ENCODE results near the gene FAHD2A.
"Not testable (repeated sequence)": the region's sequence is repeated elsewhere in the genome, so short reads cannot be mapped to it uniquely, and the experiment has no call there.

The FAHD2A gene

DNA sequence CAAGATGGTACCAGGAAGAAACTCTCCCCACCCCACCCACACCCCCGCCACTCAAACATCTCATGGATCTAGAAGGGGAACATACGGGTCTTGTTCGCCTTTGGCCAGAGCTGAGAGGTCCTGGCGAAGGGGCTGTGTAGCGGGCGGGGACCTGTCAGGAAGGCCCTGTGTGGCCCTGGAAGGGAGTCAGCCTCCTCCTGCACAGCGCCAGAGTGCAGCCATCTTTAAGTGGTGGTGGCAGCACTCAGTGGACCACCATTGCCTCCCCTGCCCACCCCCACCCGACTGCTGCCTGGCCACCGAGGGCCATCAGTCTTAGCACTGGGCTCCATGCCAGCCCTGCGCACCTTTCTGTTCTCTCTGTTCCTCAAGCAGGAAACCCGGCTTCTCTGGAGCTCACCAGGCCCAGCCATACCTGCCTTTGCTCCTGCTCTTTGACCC is 11.6 kb upstream of the FAHD2A start:
- DNase-seq: no peak

GRCh38 chr2:95391641-95392310 is 10.7 kb upstream of the FAHD2A start:
- no peak for DNase-seq

DNA sequence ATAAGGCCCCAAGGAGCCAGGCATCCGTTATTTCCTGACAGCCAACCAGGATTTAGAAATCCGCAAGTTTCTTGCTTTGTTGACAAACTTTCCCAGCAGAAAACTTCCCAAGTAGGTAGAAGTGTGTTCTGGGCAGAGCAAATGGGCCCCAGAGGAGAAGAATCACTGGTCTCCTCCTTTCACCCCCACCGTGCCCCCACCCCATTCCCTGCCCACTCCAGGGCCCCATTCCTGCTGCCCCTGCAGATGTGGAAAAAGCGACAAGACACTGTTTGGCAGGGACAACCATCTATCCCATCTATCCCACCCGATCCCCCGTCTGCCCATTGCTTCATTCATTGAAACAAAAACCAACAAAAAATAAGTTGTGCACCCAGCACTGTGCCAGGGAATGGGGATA is 10.2 kb upstream of the FAHD2A start:
- DNase-seq: no peak

DNA sequence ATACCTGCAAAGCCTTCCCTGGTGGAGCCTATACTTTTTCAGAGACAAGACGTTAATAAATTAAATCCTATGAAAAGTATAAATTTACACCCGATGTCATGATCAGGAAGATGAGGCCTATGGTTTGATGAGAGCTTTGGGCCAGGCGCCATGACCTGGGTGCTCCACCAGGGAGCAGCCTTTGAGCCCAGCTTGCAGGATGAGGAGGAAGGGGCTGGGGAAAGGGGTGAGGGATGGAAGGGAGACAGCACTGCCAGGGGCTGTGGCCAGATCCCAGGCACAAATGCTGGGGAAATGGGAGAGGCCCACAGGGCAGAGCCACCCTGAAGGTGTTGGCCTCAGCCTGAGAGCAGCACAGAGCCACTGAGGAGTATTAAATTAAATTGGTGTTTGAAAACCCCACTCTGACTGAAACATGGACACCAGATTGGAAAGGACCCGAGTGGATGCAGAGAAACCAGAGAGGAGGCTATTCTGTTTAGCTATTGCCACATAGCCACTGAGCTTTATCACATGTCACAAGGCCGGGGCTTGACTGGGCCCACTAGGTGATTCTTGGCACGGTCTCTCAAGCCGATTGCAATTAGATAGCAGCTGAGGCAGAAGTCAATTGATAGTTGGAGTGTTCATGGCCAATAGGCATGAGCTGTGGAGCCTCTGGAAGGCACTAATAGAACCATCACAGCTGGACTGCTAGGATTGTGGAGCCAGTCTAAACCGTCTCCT is 9.6 kb upstream of the FAHD2A start:
- no peak for DNase-seq

DNA sequence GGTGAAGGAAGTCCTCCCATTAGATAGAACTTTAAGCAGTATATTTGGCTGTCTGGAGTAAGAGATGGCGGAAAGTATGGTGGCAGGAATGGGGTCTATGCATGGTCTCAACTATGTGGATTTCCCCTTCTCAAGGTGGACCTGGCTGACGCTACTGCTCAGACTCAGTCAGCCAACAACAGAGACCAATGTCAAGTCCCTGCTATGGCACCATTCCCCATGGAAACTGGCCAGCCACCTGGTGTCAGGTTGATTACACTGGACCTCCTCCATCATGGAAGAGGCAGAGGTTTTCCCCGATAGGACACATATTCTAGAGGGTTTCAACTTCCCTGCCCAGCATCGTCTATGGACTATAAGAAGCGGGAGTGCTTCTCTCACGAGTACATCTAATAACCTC is 8.6 kb upstream of the FAHD2A start:
- DNase-seq: peak in 1 of 14 donors; percentile 14

DNA sequence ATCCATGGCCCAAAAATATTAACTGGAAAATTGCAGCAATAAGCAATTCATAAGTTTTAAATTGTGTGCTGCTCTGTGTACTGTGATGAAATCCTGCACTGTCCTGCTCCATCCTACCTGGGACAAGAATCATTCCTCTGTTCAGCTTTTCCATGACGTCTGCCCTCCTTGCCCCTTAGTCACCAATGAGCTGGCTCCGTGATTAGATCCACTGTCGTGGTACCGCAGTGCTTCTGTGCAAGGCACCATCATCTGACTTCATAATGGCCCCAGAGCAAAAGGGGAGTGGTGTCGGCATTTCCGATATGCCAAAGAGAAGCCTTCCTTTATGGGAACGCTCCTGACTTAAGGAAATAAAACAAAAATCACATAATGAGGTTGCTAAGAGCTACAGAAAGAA is 3.4 kb upstream of the FAHD2A start:
- DNase-seq: no peak

GRCh38 chr2:95401480-95401879 is 1.0 kb upstream of the FAHD2A start:
- DNase-seq: no peak

DNA sequence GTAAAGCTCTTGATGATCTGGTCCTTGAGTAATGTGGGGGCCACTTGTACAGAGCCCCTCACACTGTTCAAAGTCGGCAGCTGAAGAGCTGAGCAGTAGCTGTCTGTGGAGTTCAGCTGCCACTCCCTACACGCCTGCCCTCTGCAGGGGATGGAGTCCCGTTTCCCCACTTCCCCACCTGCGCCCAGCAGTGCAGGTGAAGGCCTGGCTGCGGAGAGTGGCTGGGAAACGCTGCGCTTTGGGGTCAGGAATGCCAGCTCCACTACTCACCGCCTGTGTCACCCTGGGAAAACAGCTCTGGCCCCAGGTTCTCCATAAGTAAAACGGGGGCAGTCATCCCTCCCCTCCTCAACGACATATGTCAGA is 521 bp upstream of the FAHD2A start:
- DNase-seq: not testable (repeated sequence)

- DNase-seq: peak in 8 of 14 donors; percentile 13 to 40 (median 28)
Observed at GRCh38 chr2:95403204-95403721, 755 bp downstream of the FAHD2A start.

GRCh38 chr2:95403824-95404223 is 1.3 kb downstream of the FAHD2A start:
- DNase-seq: not testable (repeated sequence)

DNA sequence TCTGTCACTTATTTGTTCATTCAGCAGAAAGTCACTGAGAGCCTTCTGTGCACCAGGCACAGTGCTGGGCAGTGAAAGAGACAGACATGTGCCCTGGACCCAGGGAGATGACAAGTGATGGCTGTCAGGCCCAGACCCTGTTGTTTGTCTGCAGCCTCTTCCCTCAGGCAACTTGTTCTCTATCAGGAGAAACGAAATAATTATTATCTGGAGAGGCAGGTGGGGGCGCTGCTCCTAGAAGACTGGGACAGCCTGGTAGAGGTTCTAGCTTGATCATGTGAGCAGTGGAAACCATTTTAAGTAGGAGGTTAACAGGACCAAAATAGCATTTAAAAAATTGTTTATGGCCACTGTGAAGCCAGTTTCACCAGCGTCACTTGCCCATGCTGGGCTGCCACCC is 2.2 kb downstream of the FAHD2A start:
- DNase-seq: not testable (repeated sequence)

DNA sequence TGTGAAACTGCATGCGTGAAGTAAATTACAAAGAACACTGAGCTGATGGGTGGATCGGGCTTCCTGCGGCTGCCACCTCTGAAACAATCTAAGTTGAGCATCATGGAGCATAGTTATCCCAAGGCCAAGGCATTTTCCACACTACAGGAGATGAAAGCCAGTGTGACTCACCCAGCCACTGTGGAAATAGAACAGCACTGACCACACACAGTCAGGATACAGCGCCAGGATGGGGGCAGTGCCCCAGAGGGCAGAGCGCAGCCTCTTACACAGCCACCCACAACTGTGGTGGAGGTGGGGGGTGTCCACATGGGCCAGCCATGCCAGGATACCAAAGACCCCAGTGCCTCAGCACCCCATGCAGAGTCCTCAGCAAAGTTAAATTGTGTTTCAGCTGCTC is 8.7 kb downstream of the FAHD2A start:
- DNase-seq: not testable (repeated sequence)

- peak in 13 of 14 donors; percentile 14 to 84 (median 68) for DNase-seq
Observed at GRCh38 chr2:95414015-95414594, 11.6 kb downstream of the FAHD2A start.

DNA sequence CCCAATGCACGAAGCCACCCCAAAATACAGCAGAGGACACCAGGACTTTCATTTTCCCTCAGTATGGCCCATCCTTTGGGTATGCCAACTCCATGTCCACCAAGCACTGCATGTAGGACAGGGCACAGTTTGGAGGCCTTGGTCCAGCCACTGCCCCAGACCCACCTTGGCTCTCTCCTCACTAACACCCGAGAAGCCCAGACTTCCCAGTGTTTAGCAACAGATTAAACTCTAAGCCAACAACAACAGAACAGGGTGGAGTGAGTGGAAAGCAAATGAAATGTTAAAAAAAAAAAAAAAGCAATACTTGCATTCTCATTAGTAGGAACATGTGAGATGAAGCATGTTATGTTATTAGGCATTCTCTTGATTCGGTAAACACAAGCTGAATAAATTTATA is 12.6 kb downstream of the FAHD2A start:
- not testable (repeated sequence) for DNase-seq

DNA sequence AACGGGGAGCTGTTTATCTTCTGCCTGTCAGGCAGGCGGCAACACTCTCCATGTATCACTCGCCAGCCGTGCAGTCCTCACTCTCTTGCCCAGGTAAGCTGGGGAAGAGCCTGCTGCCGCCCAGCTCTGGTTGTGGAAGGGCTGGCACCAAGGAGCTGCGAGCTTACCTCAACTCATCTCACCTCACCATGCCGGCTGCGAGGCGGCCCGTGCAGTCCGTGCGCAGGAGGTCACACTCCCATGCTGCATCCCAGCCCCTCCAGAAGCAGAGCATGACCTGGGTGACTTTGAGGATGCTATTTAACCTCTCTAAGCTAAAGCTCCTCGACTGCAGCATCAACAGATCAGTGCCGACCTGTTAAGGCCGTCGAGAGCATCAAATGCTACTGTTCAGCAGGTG is 13.1 kb downstream of the FAHD2A start:
- DNase-seq: not testable (repeated sequence)

DNA sequence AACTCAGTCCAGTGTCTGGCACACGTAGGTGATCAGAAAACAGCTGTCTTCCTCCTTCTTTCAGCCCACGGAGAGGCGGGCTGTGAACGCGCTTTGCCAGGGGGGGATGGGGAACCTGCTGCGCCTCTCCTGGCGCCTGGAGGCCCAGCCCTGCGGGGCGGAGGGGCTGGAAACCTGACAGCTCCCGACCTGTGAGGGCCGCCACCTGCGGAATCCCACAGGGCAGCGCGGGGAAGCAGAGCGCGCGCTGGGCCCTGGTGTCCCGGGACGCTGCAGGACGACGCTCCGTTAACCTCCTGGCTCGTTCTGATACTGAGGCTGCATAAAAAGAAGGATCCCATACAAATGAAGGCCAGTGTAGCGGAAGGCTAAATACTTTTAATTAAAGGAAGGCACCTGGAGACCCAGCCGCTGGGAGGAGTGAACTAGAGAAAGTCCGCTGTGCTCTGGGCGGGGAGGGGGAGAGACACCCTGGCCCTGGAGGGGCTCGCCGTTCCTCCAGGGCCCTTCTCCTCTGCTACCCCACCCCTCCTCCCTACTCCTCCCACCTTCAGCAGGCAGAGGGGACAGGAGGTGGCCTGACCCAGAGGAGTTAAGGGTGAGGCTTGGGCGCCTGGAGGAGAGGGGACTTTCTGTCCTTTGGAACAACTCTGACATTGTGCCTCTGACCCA is 24.8 kb downstream of the FAHD2A start:
- DNase-seq: not testable (repeated sequence)

GRCh38 chr2:95429748-95430467 is 27.4 kb downstream of the FAHD2A start:
- not testable (repeated sequence) for DNase-seq

GRCh38 chr2:95433373-95433772 is 30.9 kb downstream of the FAHD2A start:
- DNase-seq: not testable (repeated sequence)

DNA sequence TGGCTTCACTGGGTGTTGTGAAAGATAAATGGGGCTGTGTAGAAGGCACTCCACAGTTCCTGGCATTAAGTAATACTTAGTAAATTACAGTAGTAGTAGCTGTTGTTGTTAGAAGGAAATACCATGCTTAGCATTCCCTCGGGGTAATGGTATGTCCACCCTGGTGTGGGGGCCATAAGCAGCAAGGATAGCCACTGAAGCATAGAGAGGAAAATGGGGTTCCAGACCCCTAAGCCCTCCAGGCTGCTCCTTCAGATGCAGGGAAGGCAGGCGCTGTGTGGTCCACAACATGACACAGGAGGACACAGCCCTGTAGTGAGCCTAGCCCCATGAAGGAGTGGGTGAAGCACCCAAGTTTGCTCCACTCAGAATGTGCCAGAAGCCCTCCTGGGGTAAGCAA is 31.5 kb downstream of the FAHD2A start:
- DNase-seq: not testable (repeated sequence)

DNA sequence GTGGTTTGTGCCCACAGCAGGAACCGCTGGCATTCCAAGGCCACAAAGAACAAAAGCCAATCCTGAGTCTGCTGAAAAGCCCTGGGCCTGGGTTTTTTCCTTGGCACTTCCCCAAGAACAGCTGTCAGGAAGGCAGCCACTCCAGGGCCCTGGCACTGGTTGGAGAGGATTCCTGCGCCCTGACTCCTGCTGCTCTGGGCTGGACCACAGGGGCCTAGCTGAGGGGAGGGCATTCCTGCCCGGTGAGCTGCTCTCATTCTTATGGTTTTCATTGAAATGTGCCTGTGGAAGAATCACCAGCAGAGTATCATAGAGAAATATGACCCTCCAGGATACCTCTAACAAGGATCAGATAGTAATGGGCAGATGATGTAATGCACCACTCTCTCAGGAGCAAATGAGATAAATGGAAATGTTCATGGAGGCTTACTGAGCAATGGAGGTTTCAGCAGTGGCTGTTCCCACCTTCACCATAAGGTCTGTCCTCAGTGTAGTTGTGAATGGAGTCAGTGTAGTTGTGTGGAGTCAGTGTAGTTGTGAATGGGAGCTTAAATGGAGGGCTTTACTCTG is 32.1 kb downstream of the FAHD2A start:
- DNase-seq: not testable (repeated sequence)

GRCh38 chr2:95435162-95435871 is 32.8 kb downstream of the FAHD2A start:
- DNase-seq: not testable (repeated sequence)

Data from C1 segment of cervical spinal cord (tissue), 14 donors.